Mononuclear cell (primary cell): Measurements from ENCODE around the gene INPPL1. TPM values are rescaled to one million over a fixed set of nuclear protein-coding genes. Genes with fewer than 3 reads are reported as not detected.
"Not testable (repeated sequence)": the region's sequence is repeated elsewhere in the genome, so short reads cannot be mapped to it uniquely, and the experiment has no call there.

Experiments used
- H3K27me3 ChIP-seq: 2 replicates; pipeline ENCODE4 v1.6.0; 2011; ENCODE audit warnings: low read length, control low read depth; ENCODE audit not compliant: insufficient read depth
- H3K4me1 ChIP-seq: 2 replicates; pipeline ENCODE4 v1.5.1; 2011; ENCODE audit warnings: mild to moderate bottlenecking, low read length, control low read depth; ENCODE audit not compliant: insufficient read depth
- H3K4me3 ChIP-seq: 2 replicates; pipeline ENCODE4 v1.5.1; 2011; ENCODE audit warnings: mild to moderate bottlenecking, low read length, moderate library complexity
- H3K9me3 ChIP-seq: 2 replicates; pipeline ENCODE4 v1.5.1; 2011; ENCODE audit warnings: low read depth, mild to moderate bottlenecking, control low read depth, low read length
- total RNA-seq: library from RNA; depleted of rRNA; stranded (reverse); fragments of >200 nt; gene quantifications from one replicate; pipeline ENCODE4 v1.2.3, GENCODE V29; 2012

Gene INPPL1
- total RNA-seq, 1 donor, result 49.2 TPM

DNA sequence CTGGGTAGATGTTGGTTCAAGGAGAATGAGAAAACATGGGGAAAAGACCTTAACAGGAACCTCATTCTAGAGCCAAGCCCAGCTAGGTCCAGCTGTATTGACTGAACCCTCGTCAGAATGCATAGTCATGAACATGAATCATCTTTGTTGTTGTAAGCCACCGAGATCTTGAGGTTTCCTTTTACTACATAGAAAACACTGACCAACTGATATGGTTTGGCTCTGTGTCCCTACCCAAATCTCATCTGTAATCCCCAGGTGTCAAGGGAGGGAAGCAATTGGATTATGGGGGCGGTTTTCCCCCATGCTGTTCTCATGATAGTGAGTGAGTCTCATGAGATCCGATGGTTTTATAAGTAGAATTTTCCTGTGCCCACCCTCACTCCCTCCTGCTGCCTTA, 38.8 kb downstream of the INPPL1 start:
- peaks cover 2% of the 10 kb centered on the region for H3K27me3 ChIP-seq
- no peak overlapping the region for H3K4me3 ChIP-seq
- H3K9me3 ChIP-seq, result no peaks in the 10 kb centered on the region
- peaks cover 10% of the 10 kb centered on the region for H3K4me1 ChIP-seq

DNA sequence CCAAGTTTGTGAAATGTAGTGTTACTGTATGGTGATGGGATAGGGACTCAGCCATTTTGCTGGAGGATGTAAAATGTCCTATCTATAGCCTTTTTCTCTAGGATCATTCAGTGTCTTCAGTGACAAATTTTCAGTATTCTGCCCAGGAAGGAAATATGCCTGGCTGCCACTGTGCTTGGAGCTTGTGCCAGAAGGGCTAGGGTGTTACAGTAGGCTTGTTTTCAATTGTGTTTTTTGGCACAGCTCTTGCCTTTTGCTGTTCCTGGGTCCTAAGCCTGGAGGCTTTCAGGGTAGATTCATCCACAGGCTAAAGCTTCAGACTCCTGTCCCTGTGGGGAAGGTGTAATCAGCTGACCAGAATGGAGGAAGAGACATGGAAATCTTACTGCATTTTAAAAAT, 41.4 kb downstream of the INPPL1 start:
- H3K27me3 ChIP-seq, result no peaks in the 10 kb centered on the region
- peaks cover 21% of the 10 kb centered on the region for H3K4me1 ChIP-seq
- H3K9me3 ChIP-seq, result no peaks in the 10 kb centered on the region
- no peak overlapping the region for H3K4me3 ChIP-seq

DNA sequence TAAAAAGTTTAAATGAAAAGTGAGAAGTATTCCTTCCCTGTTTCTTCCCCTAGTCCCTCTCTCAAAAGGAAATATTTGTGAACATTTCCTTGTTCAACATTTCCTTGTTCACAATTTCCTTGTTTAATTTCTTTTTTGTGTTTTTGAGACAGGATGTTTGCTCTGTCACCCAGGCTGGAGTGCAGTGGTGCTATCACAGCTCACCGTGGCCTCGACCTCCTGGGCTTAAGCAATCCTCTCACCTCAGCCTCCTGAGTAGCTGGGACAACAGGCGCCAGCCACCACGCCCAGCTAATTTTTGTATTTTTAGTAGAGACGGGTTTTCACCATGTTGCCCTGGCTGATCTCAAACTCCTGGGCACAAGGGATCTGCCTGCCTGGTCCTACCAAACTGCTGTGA, 42.4 kb downstream of the INPPL1 start:
- H3K4me3 ChIP-seq, H3K27me3 ChIP-seq, H3K9me3 ChIP-seq: not testable (repeated sequence)
- peaks cover 21% of the 10 kb centered on the region for H3K4me1 ChIP-seq

DNA sequence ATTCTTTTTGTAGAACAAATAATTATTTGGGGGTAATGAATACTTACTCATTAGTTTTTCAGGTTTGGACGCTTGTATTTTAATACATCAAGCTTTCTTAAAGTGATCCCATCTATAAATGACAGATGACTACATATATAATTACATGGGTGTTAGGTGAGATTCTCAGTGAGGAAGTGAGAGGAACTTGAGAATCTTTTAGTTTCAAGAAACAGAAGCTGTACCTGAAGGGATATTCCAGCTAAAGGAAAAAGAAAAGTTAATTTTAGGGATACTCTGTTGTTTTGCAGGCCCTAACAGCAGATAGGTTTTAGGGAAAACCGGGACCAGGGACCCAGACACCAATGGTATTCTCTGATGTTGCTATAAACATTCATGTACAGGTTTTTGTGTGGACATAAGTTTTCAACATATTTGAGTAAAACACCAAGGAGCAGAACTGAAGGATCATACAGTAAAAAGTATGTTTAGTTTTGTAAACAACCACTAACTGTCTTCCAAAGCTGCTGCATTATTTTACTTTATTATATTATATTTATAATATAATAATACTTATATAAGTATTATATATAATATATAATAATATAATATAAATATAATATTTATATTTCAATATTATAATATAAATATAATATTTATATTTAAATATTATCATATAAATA, 43.5 kb downstream of the INPPL1 start:
- no peaks in the 10 kb centered on the region for H3K9me3 ChIP-seq
- H3K4me1 ChIP-seq, result peaks cover 22% of the 10 kb centered on the region
- H3K27me3 ChIP-seq, result no peaks in the 10 kb centered on the region
- H3K4me3 ChIP-seq, result no peak overlapping the region

DNA sequence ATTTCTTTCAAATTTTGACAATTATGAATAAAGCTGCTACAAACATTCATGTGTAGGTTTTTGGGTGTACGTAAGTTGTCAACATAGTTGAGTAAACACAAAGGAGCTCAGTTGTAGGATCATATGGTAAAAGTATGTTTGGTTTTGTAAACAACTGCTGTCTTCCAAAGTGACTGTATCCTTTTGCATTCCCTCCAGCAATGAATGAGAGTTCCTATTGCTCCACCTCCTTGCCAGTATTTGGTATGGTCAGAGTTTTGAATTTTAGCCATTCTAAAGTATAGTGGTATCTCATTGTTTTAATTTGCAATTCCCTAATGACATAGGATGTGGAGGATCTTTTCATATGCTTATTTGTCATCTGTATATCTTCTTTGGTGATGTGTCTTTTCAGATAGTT, 47.4 kb downstream of the INPPL1 start:
- Histone ChIP-seq H3K4me1 (peaks cover 20% of the 10 kb centered on the region), H3K9me3 (no peaks in the 10 kb centered on the region), H3K27me3 (no peaks in the 10 kb centered on the region), H3K4me3 (no peak overlapping the region)

DNA sequence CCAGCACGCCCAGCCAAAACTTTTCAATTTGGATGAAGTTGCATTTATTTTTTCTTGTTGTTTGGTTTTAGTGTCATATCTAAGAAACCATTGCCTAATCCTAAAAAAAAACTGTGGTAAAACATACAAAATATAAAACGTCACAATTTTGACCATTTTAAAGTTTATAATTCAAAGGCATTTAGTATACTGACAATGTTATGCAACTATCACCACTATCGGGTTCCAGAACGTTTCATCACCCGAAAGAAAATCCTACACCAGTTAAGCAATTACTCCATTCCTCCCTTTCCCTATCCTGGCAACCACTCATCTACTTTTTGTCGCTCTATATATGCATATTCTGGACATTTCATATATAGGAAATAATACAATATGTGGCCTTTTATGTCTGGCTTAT, 49.9 kb downstream of the INPPL1 start:
- H3K4me3 ChIP-seq, result no peak overlapping the region
- peaks cover 4% of the 10 kb centered on the region for H3K27me3 ChIP-seq
- peaks cover 16% of the 10 kb centered on the region for H3K4me1 ChIP-seq
- no peaks in the 10 kb centered on the region for H3K9me3 ChIP-seq

DNA sequence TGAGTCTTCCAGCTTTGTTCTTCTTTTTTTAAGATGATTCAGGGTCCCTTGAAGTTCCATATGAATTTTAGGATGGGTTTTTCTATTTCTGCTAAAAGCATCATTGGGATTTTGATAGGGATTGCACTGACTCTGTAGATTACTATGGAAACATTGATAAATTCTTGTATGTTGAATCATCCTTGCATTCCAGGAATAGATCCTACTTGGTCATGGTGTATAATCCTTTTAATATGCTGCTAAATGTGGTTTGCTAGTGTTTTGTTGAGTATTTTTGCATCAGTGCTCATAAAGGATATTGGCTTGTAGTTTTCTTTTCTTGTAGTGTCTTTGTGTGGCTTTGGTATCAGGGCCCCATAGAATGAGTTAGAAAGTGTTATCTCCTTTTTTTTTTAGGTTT, 54.3 kb downstream of the INPPL1 start:
- peaks cover 7% of the 10 kb centered on the region for H3K27me3 ChIP-seq
- peaks cover 4% of the 10 kb centered on the region for H3K4me1 ChIP-seq
- H3K9me3 ChIP-seq, result no peaks in the 10 kb centered on the region
- no peak overlapping the region for H3K4me3 ChIP-seq

DNA sequence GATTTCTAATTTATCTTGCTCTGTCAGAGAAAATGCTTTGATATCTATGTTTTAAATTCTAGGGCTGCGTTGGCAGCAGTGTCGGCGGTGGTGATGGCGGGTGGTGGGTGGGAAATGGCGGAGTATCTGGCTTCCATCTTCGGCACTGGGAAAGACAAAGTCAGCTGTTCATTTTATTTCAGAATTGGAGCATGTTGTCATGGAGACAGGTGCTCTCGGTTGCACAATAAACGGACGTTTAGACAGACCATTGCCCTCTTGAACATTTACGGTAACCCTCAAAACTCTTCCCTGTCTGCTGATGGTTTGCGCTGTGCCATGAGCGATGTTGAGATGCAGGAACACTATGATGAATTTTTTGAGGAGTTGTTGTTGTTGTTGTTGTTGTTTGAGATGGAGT, 55.5 kb downstream of the INPPL1 start:
- peaks cover 9% of the 10 kb centered on the region for H3K27me3 ChIP-seq
- no peak overlapping the region for H3K4me3 ChIP-seq
- no peaks in the 10 kb centered on the region for H3K9me3 ChIP-seq
- no peaks in the 10 kb centered on the region for H3K4me1 ChIP-seq

DNA sequence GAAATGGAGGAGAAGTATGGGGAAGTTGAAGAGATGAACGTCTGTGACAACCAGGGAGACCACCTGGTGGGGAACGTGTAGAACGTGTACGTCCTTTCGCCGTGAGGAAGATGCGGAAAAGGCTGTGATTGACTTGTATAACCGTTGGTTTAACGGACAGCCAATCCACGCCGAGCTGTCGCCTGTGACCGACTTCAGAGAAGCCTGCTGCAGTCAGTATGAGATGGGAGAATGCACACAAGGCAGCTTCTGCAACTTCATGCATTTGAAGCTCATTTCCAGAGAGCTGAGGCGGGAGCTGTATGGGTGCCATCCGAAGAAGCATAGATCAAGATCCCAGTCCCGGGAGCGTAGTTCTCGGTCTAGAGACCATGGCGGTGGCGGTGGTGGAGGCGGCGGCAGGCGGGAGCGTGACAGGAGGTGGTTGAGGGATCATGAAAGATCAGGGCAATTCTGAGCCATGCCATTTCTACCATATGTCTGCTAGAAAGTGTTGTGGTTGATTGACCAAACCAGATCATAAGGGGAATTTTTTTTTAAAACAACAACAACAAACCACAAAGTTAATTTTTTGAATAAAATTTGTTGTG, 56.3 kb downstream of the INPPL1 start:
- Histone ChIP-seq H3K4me3 (no peak overlapping the region), H3K27me3 (peaks cover 9% of the 10 kb centered on the region), H3K9me3 (no peaks in the 10 kb centered on the region), H3K4me1 (no peaks in the 10 kb centered on the region)

DNA sequence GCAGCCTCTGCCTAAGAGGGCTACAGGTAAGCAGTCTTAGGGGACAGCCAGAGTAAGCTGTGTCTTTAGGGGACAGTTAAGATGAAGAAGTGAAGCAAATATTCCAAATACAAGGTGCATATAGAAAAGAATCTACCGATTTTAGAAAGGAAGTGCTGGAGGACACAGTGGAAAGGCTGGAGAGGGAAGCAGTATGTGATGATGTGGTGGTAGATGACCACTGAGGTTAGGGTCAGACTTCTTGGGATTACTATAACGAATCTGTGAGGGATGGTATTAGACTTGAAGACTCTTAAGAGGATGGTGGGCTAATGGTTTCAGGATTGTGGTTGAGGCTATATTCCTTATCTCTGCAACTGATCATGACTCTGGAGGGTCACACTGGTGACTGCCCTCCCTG, 59.4 kb downstream of the INPPL1 start:
- no peaks in the 10 kb centered on the region for H3K9me3 ChIP-seq
- peaks cover 7% of the 10 kb centered on the region for H3K27me3 ChIP-seq
- H3K4me3 ChIP-seq, result no peak overlapping the region
- H3K4me1 ChIP-seq, result no peaks in the 10 kb centered on the region

DNA sequence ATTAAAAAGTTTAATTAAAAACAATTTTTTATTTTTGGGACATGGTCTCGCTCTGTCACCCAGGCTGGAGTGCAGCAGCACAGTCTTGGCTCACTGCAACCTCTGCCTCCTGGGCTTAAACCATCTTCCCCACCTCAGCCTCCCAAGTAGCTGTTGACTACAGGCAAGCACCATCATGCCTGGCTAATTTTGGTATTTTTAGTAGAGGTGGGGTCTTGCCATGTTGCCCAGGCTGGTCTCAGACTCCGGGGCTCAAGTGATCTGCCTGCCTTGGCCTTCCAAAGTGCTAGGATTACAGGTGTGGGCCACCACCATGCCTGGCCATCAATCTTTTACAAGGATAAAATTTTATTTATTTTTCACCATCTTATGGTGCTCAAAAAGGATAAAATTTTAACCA, 62.7 kb downstream of the INPPL1 start:
- H3K4me3 ChIP-seq, result no peak overlapping the region

More for the DNA sequence above, 62.7 kb downstream of the INPPL1 start:
- no peaks in the 10 kb centered on the region for H3K9me3 ChIP-seq
- H3K27me3 ChIP-seq, result peaks cover 5% of the 10 kb centered on the region
- no peaks in the 10 kb centered on the region for H3K4me1 ChIP-seq

Other genes with a start within 250 kb of the INPPL1 start
- 9.6 TPM for gene IL18BP, start 225.9 kb upstream of the INPPL1 start, total RNA-seq
- gene NUMA1, start 144.2 kb upstream of the INPPL1 start, total RNA-seq, result 125 TPM
- 0.63 TPM for gene LRRC51, start 143.9 kb upstream of the INPPL1 start, total RNA-seq
- gene LAMTOR1, start 121.5 kb upstream of the INPPL1 start, total RNA-seq, result 88.5 TPM
- gene TOMT, start 118.8 kb upstream of the INPPL1 start, total RNA-seq, result not detected
- 30.2 TPM for gene ANAPC15, start 112.1 kb upstream of the INPPL1 start, total RNA-seq
- gene FOLR3, start 89.0 kb upstream of the INPPL1 start, total RNA-seq, result 1.3 TPM
- not detected for gene FOLR1, start 32.6 kb upstream of the INPPL1 start, total RNA-seq
- 3.3 TPM for gene FOLR2, start 8.0 kb upstream of the INPPL1 start, total RNA-seq
- gene PHOX2A, start 19.4 kb downstream of the INPPL1 start, total RNA-seq, result not detected
- gene CLPB, start 209.8 kb downstream of the INPPL1 start, total RNA-seq, result 16.9 TPM